H9 (cell line): Measurements from ENCODE around the gene TAP2. TPM values are rescaled to one million over a fixed set of nuclear protein-coding genes. Genes with fewer than 3 reads are reported as not detected.

Experiments
- DNase-seq: peaks from one replicate; pipeline ENCODE4 v3.0.0-alpha.2; 2017
- H2AFZ ChIP-seq: one replicate; pipeline ENCODE4 v1.6.1; 2013; ENCODE audit warnings: mild to moderate bottlenecking, low read length, control low read depth, moderate library complexity
- H2AK5ac ChIP-seq: 2 replicates; pipeline ENCODE4 v1.6.1; 2013; ENCODE audit warnings: low read length, control low read depth, mixed read lengths; ENCODE audit not compliant: insufficient read length
- H2BK120ac ChIP-seq: one replicate; pipeline ENCODE4 v1.6.1; 2013; ENCODE audit warnings: low read depth, mild to moderate bottlenecking, low read length, control low read depth, inconsistent platforms; ENCODE audit not compliant: poor library complexity, severe bottlenecking
- H2BK12ac ChIP-seq: 2 replicates; pipeline ENCODE4 v1.6.1; 2013; ENCODE audit warnings: low read length, control low read depth, mixed read lengths, low read depth; ENCODE audit not compliant: insufficient read length
- H2BK15ac ChIP-seq: 2 replicates; pipeline ENCODE4 v1.6.1; 2013; ENCODE audit warnings: low read depth, low read length, control low read depth
- H2BK20ac ChIP-seq: one replicate; pipeline ENCODE4 v1.6.1; 2013; ENCODE audit warnings: low read depth, mild to moderate bottlenecking, low read length, control low read depth, inconsistent platforms; ENCODE audit not compliant: poor library complexity, severe bottlenecking
- H2BK5ac ChIP-seq: 2 replicates; pipeline ENCODE4 v1.6.1; 2013; ENCODE audit warnings: low read length, control low read depth, mixed read lengths; ENCODE audit not compliant: insufficient read length
- H3K14ac ChIP-seq: 2 replicates; pipeline ENCODE4 v1.6.1; 2013; ENCODE audit warnings: low read length, control low read depth; ENCODE audit not compliant: insufficient read depth
- H3K18ac ChIP-seq: 2 replicates; pipeline ENCODE4 v1.6.1; 2013; ENCODE audit warnings: low read depth, mild to moderate bottlenecking, mixed read lengths, low read length, control low read depth; ENCODE audit not compliant: insufficient read length
- H3K23ac ChIP-seq: 2 replicates; pipeline ENCODE4 v1.6.1; 2013; ENCODE audit warnings: low read length, control low read depth, mixed read lengths, low read depth; ENCODE audit not compliant: insufficient read length
- H3K23me2 ChIP-seq: 2 replicates; pipeline ENCODE4 v1.6.1; 2013; ENCODE audit warnings: low read depth, mild to moderate bottlenecking, mixed read lengths, low read length, control low read depth; ENCODE audit not compliant: insufficient read length, poor library complexity, severe bottlenecking
- H3K27ac ChIP-seq: 2 replicates; pipeline ENCODE4 v1.5.1; 2013; ENCODE audit warnings: low read length, control low read depth, mixed read lengths, low read depth; ENCODE audit not compliant: insufficient read length
- H3K27me3 ChIP-seq: 2 replicates; pipeline ENCODE4 v1.6.1; 2013; ENCODE audit warnings: low read length, control low read depth, inconsistent platforms; ENCODE audit not compliant: insufficient read depth
- H3K4ac ChIP-seq: 2 replicates; pipeline ENCODE4 v1.6.1; 2013; ENCODE audit warnings: low read depth, mild to moderate bottlenecking, control low read depth, inconsistent platforms, low read length, moderate library complexity
- H3K4me1 ChIP-seq: 2 replicates; pipeline ENCODE4 v1.6.1; 2013; ENCODE audit warnings: low read length, control low read depth, inconsistent platforms; ENCODE audit not compliant: insufficient read depth
- H3K4me2 ChIP-seq: 2 replicates; pipeline ENCODE4 v1.6.1; 2013; ENCODE audit warnings: low read length, control low read depth, mixed read lengths; ENCODE audit not compliant: insufficient read length, insufficient read depth
- H3K56ac ChIP-seq: 2 replicates; pipeline ENCODE4 v1.6.1; 2013; ENCODE audit warnings: low read depth, mild to moderate bottlenecking, mixed read lengths, low read length, control low read depth; ENCODE audit not compliant: insufficient read length
- H3K79me1 ChIP-seq: 2 replicates; pipeline ENCODE4 v1.6.1; 2013; ENCODE audit warnings: low read depth, mild to moderate bottlenecking, moderate library complexity, low read length, control low read depth, inconsistent platforms; ENCODE audit not compliant: insufficient read depth, poor library complexity, severe bottlenecking
- H3K79me2 ChIP-seq: 2 replicates; pipeline ENCODE4 v1.6.1; 2013; ENCODE audit warnings: low read length, control low read depth, inconsistent platforms; ENCODE audit not compliant: insufficient read depth
- H3K9ac ChIP-seq: 2 replicates; pipeline ENCODE4 v1.6.1; 2013; ENCODE audit warnings: low read length, control low read depth, mixed read lengths; ENCODE audit not compliant: insufficient read length; ENCODE audit errors: extremely low read depth
- H3K9me3 ChIP-seq: one replicate; pipeline ENCODE4 v1.6.1; 2013; ENCODE audit warnings: low read depth, low read length, inconsistent platforms; ENCODE audit not compliant: control insufficient read depth
- H3T11ph ChIP-seq: one replicate; pipeline ENCODE4 v1.6.1; 2013; ENCODE audit warnings: mild to moderate bottlenecking, low read length, control low read depth, inconsistent platforms
- H4K20me1 ChIP-seq: one replicate; pipeline ENCODE4 v1.6.1; 2013; ENCODE audit not compliant: control insufficient read depth, insufficient read length, insufficient read depth
- H4K5ac ChIP-seq: 2 replicates; pipeline ENCODE4 v1.6.1; 2013; ENCODE audit warnings: low read depth, mild to moderate bottlenecking, mixed read lengths, low read length, control low read depth; ENCODE audit not compliant: insufficient read length
- H4K8ac ChIP-seq: replicated peaks from 2 replicates; pipeline ENCODE4 v1.6.1; 2013; ENCODE audit warnings: low read length, control low read depth, mixed read lengths, low read depth; ENCODE audit not compliant: insufficient read length
- H4K91ac ChIP-seq: 2 replicates; pipeline ENCODE4 v1.6.1; 2013; ENCODE audit warnings: low read depth, mild to moderate bottlenecking, moderate library complexity, mixed read lengths, low read length, control low read depth; ENCODE audit not compliant: insufficient read length
- H3K27ac Mint-ChIP-seq, 3 experiments: 2 replicates in 2 of 3; 3 replicates in 1 of 3; pipeline ENCODE4 v1.8.0; 2020 to 2021; ENCODE audit warnings: mixed read lengths in 3 of 3, mild to moderate bottlenecking in 1 of 3, moderate library complexity in 1 of 3
- H3K27me3 Mint-ChIP-seq: 2 replicates; pipeline ENCODE4 v1.8.0; 2021; ENCODE audit warnings: low read depth, mild to moderate bottlenecking, moderate library complexity, mixed read lengths
- H3K36me3 Mint-ChIP-seq, 3 experiments: 2 replicates in 2 of 3; 3 replicates in 1 of 3; pipeline ENCODE4 v1.8.0; 2020 to 2021; ENCODE audit warnings: low read depth in 3 of 3, mixed read lengths in 3 of 3; ENCODE audit not compliant: insufficient read depth in 1 of 3
- H3K4me1 Mint-ChIP-seq, 2 experiments: 2 replicates each; pipeline ENCODE4 v1.8.0; 2020; ENCODE audit warnings: mixed read lengths in 2 of 2
- H3K4me3 Mint-ChIP-seq, 2 experiments: 2 replicates in 1 of 2; 3 replicates in 1 of 2; pipeline ENCODE4 v1.8.0; 2020 to 2021; ENCODE audit warnings: mild to moderate bottlenecking in 2 of 2, mixed read lengths in 2 of 2, moderate library complexity in 1 of 2
- H3K9me3 Mint-ChIP-seq, 2 experiments: 2 replicates in 1 of 2; 3 replicates in 1 of 2; pipeline ENCODE4 v1.8.0; 2020; ENCODE audit warnings: mild to moderate bottlenecking in 2 of 2, mixed read lengths in 2 of 2, moderate library complexity in 1 of 2
- WGBS: extraction: QIAGEN DNeasy Blood & Tissue Kit; methylation state at CpG from one replicate; pipeline ENCODE4 v1.1.7; 2013; ENCODE audit warnings: missing lambda C conversion rate, low lambda C conversion rate, mixed read lengths; ENCODE audit not compliant: insufficient read length; ENCODE audit errors: extremely low coverage; 5-methylcytosine and 5-hydroxymethylcytosine counted together
- long read RNA-seq: library from polyadenylated mRNA; unstranded; transcript quantifications from one replicate; pipeline ENCODE4 v2.0.0, GENCODE V29; 2020
- total RNA-seq: library from RNA; stranded (reverse); gene quantifications from 2 replicates; pipeline ENCODE4 v1.2.1, GENCODE V29; 2021
- TF ChIP-seq, protein P1 (sequence below): fragments of 200-600 bp; sonication (generic); conservative IDR thresholded peaks from 3 replicates; pipeline ENCODE4 v1.8.0; 2021; ENCODE audit warnings: antibody characterized with exemption, mild to moderate bottlenecking

Gene TAP2
- total RNA-seq = 16.3 and 20.3 TPM in 2 replicates
- long read RNA-seq, full-length matches to known transcripts = 6 of 9 reads
- long read RNA-seq, partial matches to known transcripts = 1 of 9 reads
- long read RNA-seq, other reads (novel, unspliced or antisense) = 2 of 9 reads

DNA sequence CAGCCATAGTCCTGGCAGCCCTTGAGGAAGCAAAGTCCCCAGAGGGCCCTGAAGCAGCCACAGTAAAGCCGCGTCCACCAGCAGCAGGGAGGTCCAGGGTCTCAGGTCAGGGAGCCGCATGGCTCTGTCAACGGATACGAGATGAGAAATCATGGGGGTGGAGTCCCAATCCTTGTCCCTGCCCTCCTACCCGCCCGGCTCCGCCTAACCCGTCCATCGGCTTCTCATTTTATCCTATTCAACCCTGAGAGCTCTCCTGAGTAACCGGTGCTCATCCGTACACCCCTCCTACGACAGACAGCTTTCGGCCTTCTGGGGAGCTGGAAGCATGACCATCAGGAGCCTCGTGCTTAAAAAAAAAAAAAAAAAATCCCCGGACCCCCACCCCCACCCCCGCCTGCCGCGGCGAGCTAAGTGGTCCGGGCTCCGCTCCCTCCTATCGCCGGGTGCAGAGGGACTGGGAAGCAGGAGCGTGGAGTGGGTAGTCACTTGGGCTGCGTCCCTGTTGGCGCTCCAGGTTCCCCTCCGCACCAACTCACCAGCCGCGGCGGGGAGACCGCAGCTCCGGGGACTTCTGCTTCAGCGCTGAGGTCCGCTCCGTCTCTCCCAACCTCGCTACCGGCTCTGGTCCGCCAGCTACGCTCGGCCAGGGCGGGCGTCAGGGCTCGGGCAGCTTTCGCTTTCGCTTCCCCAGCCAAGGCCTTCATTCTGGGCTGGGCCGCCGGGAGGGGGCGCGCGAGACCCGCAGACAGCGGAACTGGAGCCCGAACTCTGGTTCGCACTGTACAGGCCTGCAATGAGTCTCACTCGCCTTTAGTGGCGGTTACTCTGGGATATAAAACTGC, at the start of gene TAP2:
Gene TAP2 (minus strand): TSS at position 626 of the 845 bp plus-strand sequence. CDS start 506 bp downstream, at position 120.
- H3K4me1 Mint-ChIP-seq = peaks cover 5 to 16% of the 10 kb centered on the region in 2 experiments
- Histone ChIP-seq H3K23ac (no peak within 1 kb of the TSS), H4K91ac (no peak within 1 kb of the TSS), H2BK20ac (no peak within 1 kb of the TSS), H3K56ac (no peak within 1 kb of the TSS), H3K9ac (peak within 1 kb of the TSS; percentile 49), H4K8ac (no peak within 1 kb of the TSS), H3K9me3 (no peaks in the 10 kb centered on the region), H3K27ac (no peak within 1 kb of the TSS), H3K79me2 (no peaks in the 10 kb centered on the region), H3K14ac (peak within 1 kb of the TSS; percentile 80), H3K27me3 (no peaks in the 10 kb centered on the region), H2AK5ac (no peak within 1 kb of the TSS), H3K4ac (no peak within 1 kb of the TSS), H3K18ac (peak within 1 kb of the TSS; percentile 62), H2BK120ac (no peak within 1 kb of the TSS), H3K79me1 (no peaks in the 10 kb centered on the region), H3K23me2 (peaks cover 7% of the 10 kb centered on the region), H2BK15ac (no peak within 1 kb of the TSS), H3K4me2 (peak within 1 kb of the TSS; percentile 50), H2AFZ (no peak within 1 kb of the TSS), H4K5ac (no peak within 1 kb of the TSS), H3T11ph (no peak within 1 kb of the TSS), H3K4me1 (peaks cover 4% of the 10 kb centered on the region; the same call in 1 of the 2 replicates), H2BK5ac (no peak within 1 kb of the TSS), H2BK12ac (no peak within 1 kb of the TSS), H4K20me1 (no peaks in the 10 kb centered on the region)
- no CpG with 5 or more reads among the region's 57 CpGs for WGBS
- H3K27me3 Mint-ChIP-seq = peaks cover 18% of the 10 kb centered on the region
- H3K9me3 Mint-ChIP-seq = no peaks in the 10 kb centered on the region
- TF ChIP-seq, protein P1, sequence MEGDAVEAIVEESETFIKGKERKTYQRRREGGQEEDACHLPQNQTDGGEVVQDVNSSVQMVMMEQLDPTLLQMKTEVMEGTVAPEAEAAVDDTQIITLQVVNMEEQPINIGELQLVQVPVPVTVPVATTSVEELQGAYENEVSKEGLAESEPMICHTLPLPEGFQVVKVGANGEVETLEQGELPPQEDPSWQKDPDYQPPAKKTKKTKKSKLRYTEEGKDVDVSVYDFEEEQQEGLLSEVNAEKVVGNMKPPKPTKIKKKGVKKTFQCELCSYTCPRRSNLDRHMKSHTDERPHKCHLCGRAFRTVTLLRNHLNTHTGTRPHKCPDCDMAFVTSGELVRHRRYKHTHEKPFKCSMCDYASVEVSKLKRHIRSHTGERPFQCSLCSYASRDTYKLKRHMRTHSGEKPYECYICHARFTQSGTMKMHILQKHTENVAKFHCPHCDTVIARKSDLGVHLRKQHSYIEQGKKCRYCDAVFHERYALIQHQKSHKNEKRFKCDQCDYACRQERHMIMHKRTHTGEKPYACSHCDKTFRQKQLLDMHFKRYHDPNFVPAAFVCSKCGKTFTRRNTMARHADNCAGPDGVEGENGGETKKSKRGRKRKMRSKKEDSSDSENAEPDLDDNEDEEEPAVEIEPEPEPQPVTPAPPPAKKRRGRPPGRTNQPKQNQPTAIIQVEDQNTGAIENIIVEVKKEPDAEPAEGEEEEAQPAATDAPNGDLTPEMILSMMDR = peak; percentile 98
- peak within 1 kb of the TSS; percentile 80 to 86 for H3K4me3 Mint-ChIP-seq
- H3K27ac Mint-ChIP-seq = no peak within 1 kb of the TSS; a peak in 1 of 7 replicates
- peak; percentile 92 for DNase-seq
- peaks cover 5 to 28% (median 10%) of the 10 kb centered on the region in 3 experiments; a peak in 6 of 7 replicates for H3K36me3 Mint-ChIP-seq
